PC-3 (cell line): ENCODE results near the gene GPBP1.

Experiments used
- EZH2phosphoT487 ChIP-seq: fragments of 300-600 bp; sonication (generic); IDR thresholded peaks from 2 replicates; pipeline ENCODE4 v1.6.1; 2018; ENCODE audit warnings: mild to moderate bottlenecking, antibody characterized with exemption, low read length, borderline replicate concordance
- TF ChIP-seq, protein P1 (sequence below): fragments of 300-600 bp; sonication (generic); conservative IDR thresholded peaks from 2 replicates; pipeline ENCODE4 v1.5.1; 2017; ENCODE audit warnings: antibody characterized with exemption, low read depth, mild to moderate bottlenecking, low read length

DNA sequence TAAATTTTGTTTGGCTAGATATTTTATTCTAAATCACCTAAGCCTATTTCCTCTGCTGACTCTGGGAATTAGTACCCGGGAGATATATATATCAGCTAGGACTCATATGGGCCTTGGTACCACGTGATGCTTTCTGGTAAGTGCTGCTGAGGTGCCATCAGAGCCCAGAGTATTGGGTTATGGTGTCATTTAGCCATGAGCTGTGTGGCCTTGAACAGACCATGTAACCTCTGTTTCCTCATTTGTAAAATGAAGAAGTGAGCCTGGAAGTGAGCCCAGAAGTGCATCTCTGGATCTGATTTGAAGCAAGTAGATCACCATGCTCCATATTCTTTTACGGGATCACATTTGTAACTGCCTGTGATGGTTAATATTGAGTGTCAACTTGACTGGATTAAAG, 126.1 kb downstream of the GPBP1 start:
- TF ChIP-seq, protein P1, sequence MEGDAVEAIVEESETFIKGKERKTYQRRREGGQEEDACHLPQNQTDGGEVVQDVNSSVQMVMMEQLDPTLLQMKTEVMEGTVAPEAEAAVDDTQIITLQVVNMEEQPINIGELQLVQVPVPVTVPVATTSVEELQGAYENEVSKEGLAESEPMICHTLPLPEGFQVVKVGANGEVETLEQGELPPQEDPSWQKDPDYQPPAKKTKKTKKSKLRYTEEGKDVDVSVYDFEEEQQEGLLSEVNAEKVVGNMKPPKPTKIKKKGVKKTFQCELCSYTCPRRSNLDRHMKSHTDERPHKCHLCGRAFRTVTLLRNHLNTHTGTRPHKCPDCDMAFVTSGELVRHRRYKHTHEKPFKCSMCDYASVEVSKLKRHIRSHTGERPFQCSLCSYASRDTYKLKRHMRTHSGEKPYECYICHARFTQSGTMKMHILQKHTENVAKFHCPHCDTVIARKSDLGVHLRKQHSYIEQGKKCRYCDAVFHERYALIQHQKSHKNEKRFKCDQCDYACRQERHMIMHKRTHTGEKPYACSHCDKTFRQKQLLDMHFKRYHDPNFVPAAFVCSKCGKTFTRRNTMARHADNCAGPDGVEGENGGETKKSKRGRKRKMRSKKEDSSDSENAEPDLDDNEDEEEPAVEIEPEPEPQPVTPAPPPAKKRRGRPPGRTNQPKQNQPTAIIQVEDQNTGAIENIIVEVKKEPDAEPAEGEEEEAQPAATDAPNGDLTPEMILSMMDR, result no peak
- TF ChIP-seq EZH2phosphoT487, result no peak
